HG03095 (cell line): ENCODE measurements around the gene MORN4.
"Not testable (repeated sequence)": the region's sequence is repeated elsewhere in the genome, so short reads cannot be mapped to it uniquely, and the experiment has no call there.

Source experiments
- ATAC-seq: cut with Tn5 transposase; IDR thresholded peaks from one replicate; pipeline ENCODE4 v1.9.1; 2021; ENCODE audit warnings: moderate library complexity; ENCODE audit not compliant: unreplicated experiment

The MORN4 gene

DNA sequence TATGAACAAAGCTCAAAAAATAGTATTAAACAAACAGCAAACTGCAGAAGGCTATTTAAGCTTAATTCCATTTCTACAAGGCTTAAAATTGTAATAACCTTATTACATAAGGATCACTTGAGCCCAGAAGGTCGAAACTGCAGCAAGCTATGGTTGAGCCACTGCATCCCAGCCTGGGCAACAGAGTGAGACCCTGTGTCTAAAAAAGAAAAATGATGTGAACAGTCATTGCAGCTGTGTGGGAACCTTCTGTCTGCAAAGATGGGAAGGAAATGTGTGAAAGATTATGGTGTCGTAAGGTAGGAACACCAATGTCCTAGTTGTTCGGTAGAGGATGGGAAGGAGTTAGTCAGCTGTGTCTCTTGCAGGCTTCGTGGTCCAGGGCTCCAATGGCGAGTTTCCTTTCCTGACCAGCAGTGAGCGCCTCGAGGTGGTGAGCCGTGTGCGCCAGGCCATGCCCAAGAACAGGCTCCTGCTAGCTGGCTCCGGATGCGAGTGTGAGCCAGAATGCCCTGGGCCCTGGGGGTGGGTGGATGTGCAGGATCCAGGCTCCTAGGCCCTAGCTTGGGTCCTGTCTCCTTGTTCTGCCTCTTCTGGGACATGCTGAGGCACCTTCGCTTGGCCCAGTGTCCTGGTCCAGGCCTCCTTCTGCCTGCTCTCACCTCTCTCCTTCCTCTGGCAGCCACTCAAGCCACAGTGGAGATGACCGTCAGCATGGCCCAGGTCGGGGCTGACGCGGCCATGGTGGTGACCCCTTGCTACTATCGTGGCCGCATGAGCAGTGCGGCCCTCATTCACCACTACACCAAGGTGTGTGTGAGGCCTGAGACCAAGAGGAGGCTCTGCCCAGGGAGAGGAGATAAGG, 34.7 kb downstream of the MORN4 start:
- no peak for ATAC-seq

DNA sequence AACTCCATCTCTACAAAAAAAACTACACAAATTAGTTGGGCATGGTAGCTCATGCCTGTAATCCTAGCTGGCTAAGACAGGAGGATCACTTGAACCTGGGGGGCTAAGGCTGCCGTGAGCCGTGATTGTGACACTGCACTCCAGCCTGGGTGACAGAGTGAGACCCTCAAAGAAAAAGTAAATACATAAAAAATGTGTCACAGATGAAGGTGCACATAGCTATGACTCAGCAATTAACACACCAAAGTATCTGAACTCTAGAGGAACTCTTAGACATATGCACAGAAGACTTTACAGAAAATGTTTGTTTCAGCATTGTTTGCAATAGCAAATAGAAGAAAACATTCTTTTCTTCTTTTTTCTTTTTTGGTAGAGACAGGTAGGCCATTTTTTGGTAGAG, 35.5 kb downstream of the MORN4 start:
- no peak for ATAC-seq

DNA sequence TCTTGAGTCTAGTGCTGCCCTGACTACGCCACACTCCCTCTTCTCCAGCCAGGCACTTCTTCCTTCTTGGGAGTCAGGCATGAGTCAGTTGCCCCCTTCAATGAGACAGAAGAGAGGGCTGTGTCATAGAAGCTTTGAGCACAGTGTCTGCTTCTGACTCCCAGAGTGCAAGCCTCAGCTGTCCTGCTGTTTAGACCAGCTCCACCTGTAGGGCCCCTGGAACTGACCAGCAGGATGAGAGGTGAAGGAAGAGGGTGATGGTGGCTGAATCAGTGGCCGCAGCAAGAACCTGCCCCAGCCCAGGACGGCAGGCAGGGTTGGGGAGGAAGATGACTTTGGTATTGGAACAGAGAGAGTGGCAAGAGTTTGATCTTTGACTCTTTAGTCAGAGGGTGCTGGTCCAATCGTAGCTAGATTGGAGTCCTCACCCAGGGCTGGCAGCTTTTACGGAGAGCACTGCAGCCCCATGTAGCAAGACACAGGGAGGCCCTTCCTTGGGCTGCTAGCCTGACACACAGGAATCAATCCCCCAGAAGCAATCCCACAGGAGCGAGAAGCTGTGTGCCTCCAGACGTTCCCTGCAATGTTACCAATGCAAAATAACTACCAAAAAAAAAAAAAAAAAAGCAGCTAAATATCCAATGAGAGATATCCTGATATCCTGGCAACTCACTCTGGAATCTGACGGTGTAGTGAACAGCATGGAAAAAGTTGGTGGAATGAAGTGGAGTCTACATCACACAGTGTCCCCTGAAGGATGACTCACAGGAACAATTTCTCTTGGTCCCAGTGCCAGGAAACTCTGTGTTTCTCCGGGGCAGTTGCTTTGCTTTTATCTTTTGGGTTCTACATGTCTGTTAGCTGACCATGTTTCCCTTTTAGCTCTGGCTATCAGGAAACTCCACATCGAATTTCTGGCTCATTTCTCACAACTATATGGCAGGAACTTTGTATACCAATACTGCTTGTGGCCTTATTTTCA, 36.9 kb downstream of the MORN4 start:
- ATAC-seq = no peak

DNA sequence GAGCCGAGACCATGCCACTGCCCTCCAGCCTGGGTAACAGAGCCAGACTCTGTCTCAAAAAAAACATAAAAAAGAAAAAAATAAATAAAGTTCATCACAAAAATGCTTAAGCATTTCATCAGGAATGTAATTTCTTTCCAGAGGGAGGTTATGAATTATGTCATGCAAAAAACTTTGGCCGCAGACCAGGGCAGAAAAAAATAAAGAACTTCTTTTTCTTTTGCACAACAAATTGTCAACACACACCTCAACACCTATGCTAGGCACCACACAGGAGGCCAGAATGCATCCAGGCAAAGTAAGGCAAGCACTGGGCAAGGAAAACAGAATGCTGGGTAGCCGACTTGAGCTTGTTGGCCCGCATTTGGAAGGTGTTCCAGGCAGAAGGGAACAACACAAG, 39.9 kb downstream of the MORN4 start:
- no peak for ATAC-seq

DNA sequence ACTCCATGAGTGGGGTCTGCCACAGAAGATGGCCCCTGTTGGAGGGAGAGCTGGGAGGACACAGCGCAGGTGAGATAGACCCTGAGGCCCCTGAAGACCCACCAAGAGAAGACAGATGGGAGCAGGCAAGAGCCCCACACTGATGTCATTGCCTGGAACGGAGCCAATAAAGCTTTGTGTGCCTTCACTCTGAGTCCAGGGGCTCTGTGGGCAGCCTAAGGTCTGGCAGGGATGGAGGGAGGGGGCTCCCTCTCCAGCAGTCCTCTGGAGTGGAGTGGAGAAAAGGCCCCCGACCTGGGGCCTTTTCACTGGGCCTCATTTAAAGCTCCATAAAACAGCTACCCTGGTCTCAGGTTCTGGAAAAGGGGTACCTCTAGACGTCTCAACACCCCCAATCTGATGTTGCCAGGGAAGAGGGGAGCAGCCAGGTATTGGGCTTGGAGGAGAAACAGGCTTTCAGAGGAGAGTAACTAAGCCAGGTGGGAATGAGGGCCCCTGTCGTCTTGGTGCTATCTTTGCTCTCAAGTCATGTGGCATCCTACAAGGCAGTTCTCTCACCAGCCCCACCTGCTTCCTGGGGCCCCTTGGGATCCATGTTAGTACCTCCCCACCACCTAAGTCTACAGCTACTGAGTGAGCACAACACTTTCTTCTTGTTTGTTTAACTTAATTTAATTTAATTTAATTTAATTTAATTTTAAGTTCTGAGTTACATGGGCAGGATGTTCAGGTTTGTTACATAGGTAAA, 42.4 kb downstream of the MORN4 start:
- ATAC-seq = no peak

GRCh38 chr10:97590082-97590747, 43.1 kb downstream of the MORN4 start:
- ATAC-seq = no peak

DNA sequence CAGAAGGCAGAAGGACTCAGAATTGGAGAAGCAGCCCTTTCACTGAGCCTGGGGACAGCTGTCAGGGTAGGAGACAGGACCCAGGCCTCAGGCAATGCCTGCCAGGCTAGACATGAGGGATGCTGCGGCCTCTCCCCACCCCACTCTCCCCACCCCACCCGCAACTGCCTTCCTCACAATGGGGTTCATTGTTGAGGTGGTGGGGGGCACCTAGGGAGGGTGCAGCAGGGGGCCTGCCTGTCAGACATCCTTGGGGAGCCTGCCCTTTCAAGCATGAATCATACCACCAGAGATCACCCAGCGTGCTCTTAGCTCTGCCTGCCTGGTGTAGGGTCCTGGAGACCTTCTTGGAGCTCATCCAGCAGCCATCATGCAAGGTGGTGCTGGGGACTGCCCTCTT, 43.8 kb downstream of the MORN4 start, which contains the start of gene C10orf62:
C10orf62 (plus strand) TSS at position 243 of the 400 bp plus-strand sequence. CDS start 177 bp downstream, outside the sequence.
- ATAC-seq = no peak

DNA sequence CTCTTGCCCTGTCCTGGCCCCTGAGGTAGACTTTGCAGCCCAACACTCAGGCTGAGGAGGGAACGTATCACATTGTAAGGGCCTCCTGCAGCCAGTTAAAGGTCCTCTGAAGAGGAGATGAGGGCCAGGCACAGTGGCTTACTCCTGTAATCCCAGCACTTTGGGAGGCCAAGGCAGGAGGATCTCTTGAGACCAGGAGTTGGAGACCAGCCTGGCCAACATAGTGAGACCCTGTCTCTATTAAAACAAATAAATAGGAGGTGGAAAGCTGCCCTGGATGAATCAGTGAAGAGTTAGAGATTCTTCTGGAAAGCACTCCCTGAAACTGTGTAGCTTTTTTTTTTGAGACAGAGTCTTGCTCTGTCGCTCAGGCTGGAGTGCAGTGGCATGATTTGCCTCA, 46.1 kb downstream of the MORN4 start:
- no peak for ATAC-seq

- ATAC-seq = no peak
These were observed 47.9 kb downstream of the MORN4 start for GRCh38 chr10:97585439-97585811.

GRCh38 chr10:97584798-97585438, 48.4 kb downstream of the MORN4 start:
- ATAC-seq = no peak

DNA sequence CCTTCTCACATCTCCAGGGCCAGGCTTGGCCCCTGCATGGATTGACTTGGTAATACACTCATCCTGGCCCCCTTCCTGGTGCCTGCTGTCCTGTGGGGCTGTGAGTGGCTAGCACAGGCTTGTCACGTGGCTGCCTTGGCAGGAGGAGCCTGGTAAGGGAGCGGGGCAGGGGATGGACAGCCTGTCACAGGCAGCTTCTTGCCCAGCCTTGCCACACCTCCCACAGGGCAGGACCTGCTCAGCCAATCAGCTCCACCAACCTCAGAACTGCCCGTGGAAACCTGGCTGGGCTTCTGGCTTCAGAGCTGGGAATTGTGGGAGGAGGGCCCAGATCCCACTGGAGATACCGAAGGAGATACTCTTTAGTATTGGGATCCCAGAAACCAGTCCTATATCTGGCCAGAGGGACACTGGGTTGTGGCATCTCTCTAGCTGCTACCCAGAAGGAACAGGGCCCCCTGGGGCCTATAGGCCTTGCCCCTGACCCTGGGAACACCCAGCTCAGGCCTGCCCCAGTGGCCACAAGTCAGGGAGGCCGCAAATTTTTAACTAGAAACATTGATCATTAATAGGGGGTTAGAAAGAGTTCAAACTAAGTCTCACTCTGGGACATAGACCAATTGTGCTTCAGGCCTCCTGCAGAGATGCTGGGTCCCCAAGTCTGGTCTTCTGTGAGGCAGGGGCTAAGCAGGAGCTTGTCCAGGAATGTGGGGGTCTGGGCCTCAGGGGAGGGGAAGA, 49.1 kb downstream of the MORN4 start, which contains the start of gene HOGA1:
HOGA1 (plus strand) TSS at position 330 of the 738 bp plus-strand sequence; CDS start at position 645, 315 bp downstream.
- ATAC-seq = no peak

DNA sequence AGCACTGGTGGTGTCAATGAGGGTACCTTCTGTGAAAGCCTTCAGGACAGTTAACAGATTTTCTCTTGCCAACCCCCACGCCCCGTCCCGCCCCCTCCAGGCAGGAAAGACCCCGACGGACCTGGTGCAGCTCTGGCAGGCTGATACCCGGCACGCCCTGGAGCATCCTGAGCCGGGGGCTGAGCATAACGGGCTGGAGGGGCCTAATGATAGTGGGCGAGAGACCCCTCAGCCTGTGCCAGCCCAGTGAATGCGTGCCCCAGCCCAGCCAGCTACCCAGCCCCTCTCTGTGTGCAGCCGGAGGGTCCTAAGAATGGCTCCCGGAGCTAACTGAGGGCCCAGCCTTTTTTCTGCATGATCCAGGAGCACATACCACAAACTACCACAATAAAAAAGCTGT, 49.8 kb downstream of the MORN4 start:
- ATAC-seq = no peak

- ATAC-seq = no peak
These were observed 51.1 kb downstream of the MORN4 start for GRCh38 chr10:97582169-97582568.

DNA sequence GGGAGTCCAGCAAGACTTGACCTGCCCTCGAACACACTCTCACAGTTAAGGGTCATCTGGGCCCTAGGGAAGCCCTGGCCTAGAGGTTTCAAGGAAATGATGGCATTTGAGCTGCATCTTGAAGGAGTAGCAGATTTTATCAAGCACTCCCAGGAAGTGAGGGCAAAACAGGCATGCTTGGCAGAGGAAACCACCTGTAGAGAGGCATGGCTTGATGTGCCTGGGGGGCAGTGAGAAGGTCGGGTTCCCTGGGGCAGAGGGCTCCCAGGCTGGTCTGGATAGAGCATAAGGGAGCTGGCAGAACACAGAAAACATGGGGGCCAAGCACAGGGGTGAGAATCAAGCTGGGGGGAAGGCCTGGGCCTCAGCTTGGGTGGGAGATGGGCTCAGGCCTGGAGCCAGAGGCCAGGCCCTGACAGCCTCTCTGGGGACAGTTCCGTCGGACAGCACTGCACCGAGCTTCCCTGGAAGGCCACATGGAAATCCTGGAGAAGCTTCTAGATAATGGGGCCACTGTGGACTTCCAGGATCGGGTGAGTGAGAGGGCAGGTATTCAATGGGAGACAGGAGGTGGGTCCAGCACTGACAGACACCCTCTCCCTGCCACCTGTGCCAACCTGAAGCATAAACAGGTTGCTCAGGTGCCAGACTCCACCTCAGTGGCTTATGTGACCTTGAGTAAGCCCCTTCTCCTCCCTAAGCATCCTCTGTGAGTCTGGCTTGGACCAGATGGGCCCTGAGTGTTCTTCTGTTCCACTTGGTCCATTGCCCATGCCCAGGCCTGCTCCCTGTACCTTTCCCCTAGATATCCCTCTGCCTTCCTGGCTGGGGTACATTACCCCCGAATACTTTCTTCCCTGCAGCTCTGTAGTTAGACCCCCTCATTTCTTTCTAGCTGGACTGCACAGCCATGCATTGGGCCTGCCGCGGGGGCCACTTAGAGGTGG, 52.6 kb downstream of the MORN4 start:
- no peak for ATAC-seq

- no peak for ATAC-seq
These were observed 55.0 kb downstream of the MORN4 start for GRCh38 chr10:97578171-97578844.

- ATAC-seq = no peak
These were observed 55.6 kb downstream of the MORN4 start for GRCh38 chr10:97577701-97578100.

DNA sequence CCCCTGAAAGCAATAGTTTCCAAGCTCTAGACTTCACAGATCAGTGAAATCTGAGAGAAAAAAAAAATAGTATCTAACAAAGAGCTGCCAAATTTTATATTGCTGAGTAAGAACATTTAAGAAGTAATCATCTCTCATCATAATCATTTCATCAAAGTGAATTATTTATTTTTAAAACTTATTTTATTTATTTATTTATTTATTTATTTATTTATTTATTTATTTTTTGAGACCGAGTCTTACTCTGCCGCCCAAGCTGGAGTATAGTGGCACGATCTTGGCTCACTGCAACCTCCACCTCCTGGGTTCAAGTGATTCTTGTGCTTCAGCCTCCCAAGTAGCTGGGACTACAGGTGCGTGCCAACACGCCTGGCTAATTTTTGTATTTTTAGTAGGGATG, 56.8 kb downstream of the MORN4 start:
- ATAC-seq = not testable (repeated sequence)
